ENCODE measurements around the gene MEIG1.

DNA sequence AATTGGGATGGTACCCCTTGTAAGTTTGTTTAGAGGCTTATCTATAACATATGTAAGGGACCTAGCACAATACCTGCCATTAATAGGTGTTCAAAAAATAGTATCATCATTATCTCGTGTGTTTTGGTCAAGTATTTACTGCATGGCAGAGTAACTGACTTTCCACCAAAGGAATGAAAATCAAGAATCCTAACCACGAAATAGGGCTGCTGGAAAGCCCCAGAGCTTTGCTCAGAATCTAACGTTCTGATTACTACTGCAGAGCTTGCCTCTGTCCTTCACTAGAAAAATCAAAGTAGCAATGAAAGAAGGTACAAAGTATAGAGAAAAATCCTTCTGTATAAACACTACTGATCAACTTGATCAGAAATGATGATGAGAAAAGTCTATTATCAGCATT, 40.2 kb upstream of the MEIG1 start:
- TF ChIP-seq, protein P1, sequence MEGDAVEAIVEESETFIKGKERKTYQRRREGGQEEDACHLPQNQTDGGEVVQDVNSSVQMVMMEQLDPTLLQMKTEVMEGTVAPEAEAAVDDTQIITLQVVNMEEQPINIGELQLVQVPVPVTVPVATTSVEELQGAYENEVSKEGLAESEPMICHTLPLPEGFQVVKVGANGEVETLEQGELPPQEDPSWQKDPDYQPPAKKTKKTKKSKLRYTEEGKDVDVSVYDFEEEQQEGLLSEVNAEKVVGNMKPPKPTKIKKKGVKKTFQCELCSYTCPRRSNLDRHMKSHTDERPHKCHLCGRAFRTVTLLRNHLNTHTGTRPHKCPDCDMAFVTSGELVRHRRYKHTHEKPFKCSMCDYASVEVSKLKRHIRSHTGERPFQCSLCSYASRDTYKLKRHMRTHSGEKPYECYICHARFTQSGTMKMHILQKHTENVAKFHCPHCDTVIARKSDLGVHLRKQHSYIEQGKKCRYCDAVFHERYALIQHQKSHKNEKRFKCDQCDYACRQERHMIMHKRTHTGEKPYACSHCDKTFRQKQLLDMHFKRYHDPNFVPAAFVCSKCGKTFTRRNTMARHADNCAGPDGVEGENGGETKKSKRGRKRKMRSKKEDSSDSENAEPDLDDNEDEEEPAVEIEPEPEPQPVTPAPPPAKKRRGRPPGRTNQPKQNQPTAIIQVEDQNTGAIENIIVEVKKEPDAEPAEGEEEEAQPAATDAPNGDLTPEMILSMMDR (IDR thresholded peaks at IDR 0.05), result no peak
- TF ChIP-seq POLR2AphosphoS5 (IDR thresholded peaks at IDR 0.05) (no peak), EP300 (IDR thresholded peaks at IDR 0.05) (no peak)
